ENCODE measurements around the gene KLHL29. TPM values are rescaled to one million over a fixed set of nuclear protein-coding genes. Genes with fewer than 3 reads are reported as not detected.

KLHL29 gene
- polyA plus RNA-seq, 1 donor from 2014 or later: 42.4 TPM

DNA sequence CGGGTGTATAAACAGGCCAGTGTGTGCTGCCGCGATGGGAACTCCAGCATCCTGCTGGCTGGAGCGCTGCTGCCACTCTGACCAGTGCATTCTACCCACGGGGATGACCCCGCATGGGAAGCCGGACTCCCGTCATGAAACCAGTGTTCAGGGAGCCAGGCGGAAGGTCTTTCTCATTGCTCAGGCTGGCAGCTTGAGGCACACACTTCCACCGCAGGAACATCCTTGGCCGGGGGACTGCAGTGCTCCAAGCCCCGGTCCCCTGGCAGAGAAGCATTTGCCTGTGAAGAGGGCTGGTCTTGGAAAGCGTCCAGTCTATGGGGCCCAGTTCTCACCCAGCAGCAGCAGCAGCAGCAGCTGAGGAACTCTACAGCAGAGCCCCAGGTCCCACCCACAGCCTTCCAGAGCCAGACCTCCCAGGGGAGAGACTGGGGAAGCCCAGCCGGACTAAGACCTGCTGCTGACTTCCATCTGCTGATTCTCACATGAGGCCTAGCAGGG lies 235.9 kb downstream of the KLHL29 start:
- Histone ChIP-seq H3K4me2 (ENCODE audit: low read length) (no peak overlapping the region), H3K9ac (ENCODE audit: low read length) (no peak overlapping the region), H3F3A (ENCODE audit: insufficient read depth, low read length, poor library complexity, severe bottlenecking) (no peaks in the 10 kb centered on the region), H2AFZ (ENCODE audit: low read depth, low read length) (no peak overlapping the region), H4K20me1 (ENCODE audit: insufficient read depth) (no peaks in the 10 kb centered on the region), H3K9me3 (ENCODE audit: low read length) (no peaks in the 10 kb centered on the region), H3K27me3 (ENCODE audit: insufficient read depth, low read depth, low read length) (no peaks in the 10 kb centered on the region), H3K9me2 (ENCODE audit: insufficient read depth, low read length) (no peaks in the 10 kb centered on the region), H3K4me3 (ENCODE audit: low read length) (no peak overlapping the region), H3K79me2 (replicated peaks; ENCODE audit: insufficient read depth, low read length) (no peaks in the 10 kb centered on the region), H3K36me3 (ENCODE audit: insufficient read depth, low read length) (no peaks in the 10 kb centered on the region), H3K27ac (ENCODE audit: low read length) (no peak overlapping the region)
- no peak for TF ChIP-seq EP300 (conservative IDR thresholded peaks at IDR 0.05; ENCODE audit: poor library complexity, severe bottlenecking)
- no peak for TF ChIP-seq SMC3 (conservative IDR thresholded peaks at IDR 0.05; ENCODE audit: poor library complexity)
- TF ChIP-seq, protein P1, sequence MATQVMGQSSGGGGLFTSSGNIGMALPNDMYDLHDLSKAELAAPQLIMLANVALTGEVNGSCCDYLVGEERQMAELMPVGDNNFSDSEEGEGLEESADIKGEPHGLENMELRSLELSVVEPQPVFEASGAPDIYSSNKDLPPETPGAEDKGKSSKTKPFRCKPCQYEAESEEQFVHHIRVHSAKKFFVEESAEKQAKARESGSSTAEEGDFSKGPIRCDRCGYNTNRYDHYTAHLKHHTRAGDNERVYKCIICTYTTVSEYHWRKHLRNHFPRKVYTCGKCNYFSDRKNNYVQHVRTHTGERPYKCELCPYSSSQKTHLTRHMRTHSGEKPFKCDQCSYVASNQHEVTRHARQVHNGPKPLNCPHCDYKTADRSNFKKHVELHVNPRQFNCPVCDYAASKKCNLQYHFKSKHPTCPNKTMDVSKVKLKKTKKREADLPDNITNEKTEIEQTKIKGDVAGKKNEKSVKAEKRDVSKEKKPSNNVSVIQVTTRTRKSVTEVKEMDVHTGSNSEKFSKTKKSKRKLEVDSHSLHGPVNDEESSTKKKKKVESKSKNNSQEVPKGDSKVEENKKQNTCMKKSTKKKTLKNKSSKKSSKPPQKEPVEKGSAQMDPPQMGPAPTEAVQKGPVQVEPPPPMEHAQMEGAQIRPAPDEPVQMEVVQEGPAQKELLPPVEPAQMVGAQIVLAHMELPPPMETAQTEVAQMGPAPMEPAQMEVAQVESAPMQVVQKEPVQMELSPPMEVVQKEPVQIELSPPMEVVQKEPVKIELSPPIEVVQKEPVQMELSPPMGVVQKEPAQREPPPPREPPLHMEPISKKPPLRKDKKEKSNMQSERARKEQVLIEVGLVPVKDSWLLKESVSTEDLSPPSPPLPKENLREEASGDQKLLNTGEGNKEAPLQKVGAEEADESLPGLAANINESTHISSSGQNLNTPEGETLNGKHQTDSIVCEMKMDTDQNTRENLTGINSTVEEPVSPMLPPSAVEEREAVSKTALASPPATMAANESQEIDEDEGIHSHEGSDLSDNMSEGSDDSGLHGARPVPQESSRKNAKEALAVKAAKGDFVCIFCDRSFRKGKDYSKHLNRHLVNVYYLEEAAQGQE (IDR thresholded peaks at IDR 0.05; ENCODE audit: borderline replicate concordance): no peak
- TF ChIP-seq, protein P2, sequence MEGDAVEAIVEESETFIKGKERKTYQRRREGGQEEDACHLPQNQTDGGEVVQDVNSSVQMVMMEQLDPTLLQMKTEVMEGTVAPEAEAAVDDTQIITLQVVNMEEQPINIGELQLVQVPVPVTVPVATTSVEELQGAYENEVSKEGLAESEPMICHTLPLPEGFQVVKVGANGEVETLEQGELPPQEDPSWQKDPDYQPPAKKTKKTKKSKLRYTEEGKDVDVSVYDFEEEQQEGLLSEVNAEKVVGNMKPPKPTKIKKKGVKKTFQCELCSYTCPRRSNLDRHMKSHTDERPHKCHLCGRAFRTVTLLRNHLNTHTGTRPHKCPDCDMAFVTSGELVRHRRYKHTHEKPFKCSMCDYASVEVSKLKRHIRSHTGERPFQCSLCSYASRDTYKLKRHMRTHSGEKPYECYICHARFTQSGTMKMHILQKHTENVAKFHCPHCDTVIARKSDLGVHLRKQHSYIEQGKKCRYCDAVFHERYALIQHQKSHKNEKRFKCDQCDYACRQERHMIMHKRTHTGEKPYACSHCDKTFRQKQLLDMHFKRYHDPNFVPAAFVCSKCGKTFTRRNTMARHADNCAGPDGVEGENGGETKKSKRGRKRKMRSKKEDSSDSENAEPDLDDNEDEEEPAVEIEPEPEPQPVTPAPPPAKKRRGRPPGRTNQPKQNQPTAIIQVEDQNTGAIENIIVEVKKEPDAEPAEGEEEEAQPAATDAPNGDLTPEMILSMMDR (IDR thresholded peaks at IDR 0.05; ENCODE audit: poor library complexity, severe bottlenecking): no peak
- no peak for TF ChIP-seq MXI1 (conservative IDR thresholded peaks at IDR 0.05; ENCODE audit: poor library complexity, severe bottlenecking)
- TF ChIP-seq RAD21 (conservative IDR thresholded peaks at IDR 0.05): no peak
- no peak for TF ChIP-seq TAF1 (IDR thresholded peaks at IDR 0.05; ENCODE audit: low read depth)
- TF ChIP-seq EZH2 (IDR thresholded peaks at IDR 0.05; ENCODE audit: borderline replicate concordance, insufficient read depth, low read length, poor library complexity, severe bottlenecking): no peak

DNA sequence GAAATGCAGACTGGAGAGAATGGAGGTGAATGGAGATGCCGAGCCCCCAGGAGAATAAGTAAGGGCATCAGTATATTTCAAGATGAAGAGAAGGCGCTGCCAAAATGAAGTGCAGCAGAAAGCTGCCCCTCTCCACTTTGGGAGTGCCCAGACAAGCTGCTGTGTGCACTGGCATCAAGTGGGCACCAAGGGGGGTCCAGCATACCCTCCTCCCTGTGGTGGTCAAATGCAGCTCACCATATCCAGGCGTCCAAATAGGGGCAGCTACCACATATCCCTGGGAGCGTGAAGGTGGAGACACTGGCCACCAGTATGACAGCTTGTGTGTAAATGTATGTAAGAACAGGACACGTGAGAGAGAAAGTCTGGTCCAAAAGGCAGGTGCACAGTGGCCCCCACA lies 236.6 kb downstream of the KLHL29 start:
- Histone ChIP-seq H3K27me3 (ENCODE audit: insufficient read depth, low read depth, low read length) (no peaks in the 10 kb centered on the region), H3F3A (ENCODE audit: insufficient read depth, low read length, poor library complexity, severe bottlenecking) (no peaks in the 10 kb centered on the region), H3K4me3 (ENCODE audit: low read length) (no peak overlapping the region), H4K20me1 (ENCODE audit: insufficient read depth) (no peaks in the 10 kb centered on the region), H3K9ac (ENCODE audit: low read length) (no peak overlapping the region), H3K36me3 (ENCODE audit: insufficient read depth, low read length) (no peaks in the 10 kb centered on the region), H3K27ac (ENCODE audit: low read length) (no peak overlapping the region), H2AFZ (ENCODE audit: low read depth, low read length) (no peak overlapping the region), H3K9me3 (ENCODE audit: low read length) (no peaks in the 10 kb centered on the region), H3K4me2 (ENCODE audit: low read length) (no peak overlapping the region), H3K79me2 (replicated peaks; ENCODE audit: insufficient read depth, low read length) (no peaks in the 10 kb centered on the region), H3K9me2 (ENCODE audit: insufficient read depth, low read length) (no peaks in the 10 kb centered on the region)
- TF ChIP-seq POLR2AphosphoS5 (IDR thresholded peaks at IDR 0.05) (no peak), TAF1 (IDR thresholded peaks at IDR 0.05; ENCODE audit: low read depth) (no peak)

DNA sequence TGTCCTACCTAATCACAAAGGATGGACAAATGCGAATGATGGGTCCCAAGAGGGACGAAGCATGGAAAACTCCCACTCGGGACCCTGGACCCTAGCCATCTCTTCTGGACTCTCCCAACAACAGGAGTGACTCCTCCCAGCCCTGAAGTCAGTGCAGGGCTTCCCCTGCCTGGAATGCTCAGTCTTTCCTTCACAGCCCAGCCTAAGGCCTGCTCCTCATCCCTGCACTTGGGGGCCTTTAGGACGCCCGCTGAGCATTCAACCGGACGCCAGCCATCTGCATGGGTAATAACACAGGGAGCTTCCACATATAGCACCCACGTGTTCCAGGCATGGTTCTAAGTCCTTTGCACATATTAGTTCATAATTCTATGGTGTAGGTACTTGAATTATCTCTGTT lies 237.5 kb downstream of the KLHL29 start:
- no peak for TF ChIP-seq SMC3 (conservative IDR thresholded peaks at IDR 0.05; ENCODE audit: poor library complexity)
- no peak for TF ChIP-seq POLR2AphosphoS5 (IDR thresholded peaks at IDR 0.05)
- TF ChIP-seq EZH2 (IDR thresholded peaks at IDR 0.05; ENCODE audit: borderline replicate concordance, insufficient read depth, low read length, poor library complexity, severe bottlenecking): no peak
- TF ChIP-seq, protein P1 (IDR thresholded peaks at IDR 0.05; ENCODE audit: borderline replicate concordance): no peak
- TF ChIP-seq TAF1 (IDR thresholded peaks at IDR 0.05; ENCODE audit: low read depth): no peak
- no peak for TF ChIP-seq EP300 (conservative IDR thresholded peaks at IDR 0.05; ENCODE audit: poor library complexity, severe bottlenecking)
- TF ChIP-seq RAD21 (conservative IDR thresholded peaks at IDR 0.05): no peak
- TF ChIP-seq MXI1 (conservative IDR thresholded peaks at IDR 0.05; ENCODE audit: poor library complexity, severe bottlenecking): no peak
- TF ChIP-seq, protein P2 (IDR thresholded peaks at IDR 0.05; ENCODE audit: poor library complexity, severe bottlenecking): no peak
- Histone ChIP-seq H3K9me3 (ENCODE audit: low read length) (no peaks in the 10 kb centered on the region), H3K36me3 (ENCODE audit: insufficient read depth, low read length) (no peaks in the 10 kb centered on the region), H3K9ac (ENCODE audit: low read length) (no peak overlapping the region), H3K9me2 (ENCODE audit: insufficient read depth, low read length) (no peaks in the 10 kb centered on the region), H3K79me2 (replicated peaks; ENCODE audit: insufficient read depth, low read length) (no peaks in the 10 kb centered on the region), H3K4me3 (ENCODE audit: low read length) (no peak overlapping the region), H3F3A (ENCODE audit: insufficient read depth, low read length, poor library complexity, severe bottlenecking) (no peaks in the 10 kb centered on the region), H2AFZ (ENCODE audit: low read depth, low read length) (no peak overlapping the region), H3K27ac (ENCODE audit: low read length) (no peak overlapping the region), H3K4me2 (ENCODE audit: low read length) (no peak overlapping the region), H4K20me1 (ENCODE audit: insufficient read depth) (no peaks in the 10 kb centered on the region), H3K27me3 (ENCODE audit: insufficient read depth, low read depth, low read length) (no peaks in the 10 kb centered on the region)
